ENCODE data around the gene PPP6R2. TPM values are rescaled to one million over a fixed set of nuclear protein-coding genes. Genes with fewer than 3 reads are reported as not detected.

Gene PPP6R2
- total RNA-seq, 2 donors from 2014 or later: 80.6 to 107 TPM

DNA sequence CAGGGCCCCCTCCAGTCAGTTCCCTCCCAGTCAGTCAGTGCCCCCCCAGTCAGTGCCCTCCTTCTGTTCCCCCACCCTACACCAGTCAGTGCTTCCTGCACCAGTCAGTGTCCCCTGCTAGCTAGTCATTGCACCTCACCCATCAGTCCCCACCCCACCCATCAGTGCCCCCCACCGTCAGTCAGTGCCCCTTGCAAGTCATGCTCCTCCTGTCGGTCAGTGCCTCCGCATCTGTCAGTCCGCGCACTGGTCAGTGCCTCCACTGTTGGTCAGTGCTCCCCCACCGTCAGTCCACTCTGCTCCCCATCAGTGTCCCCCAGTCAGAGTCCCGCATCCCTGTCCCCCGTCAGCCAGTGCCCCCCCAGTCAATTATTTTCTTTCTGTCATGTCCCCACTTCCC lies 3.3 kb downstream of the PPP6R2 start:
- no peaks in the 10 kb centered on the region for H3K36me3 ChIP-seq
- no peak overlapping the region for H3K27ac ChIP-seq
- DNase-seq (ENCODE audit: low spot score): no peak
- no peaks in the 10 kb centered on the region for H3K4me1 ChIP-seq (replicated peaks)
- no peaks in the 10 kb centered on the region for H3K27me3 ChIP-seq (replicated peaks; ENCODE audit: insufficient read depth)
- no peak for TF ChIP-seq POLR2AphosphoS5 (IDR thresholded peaks at IDR 0.05)
- TF ChIP-seq POLR2A (IDR thresholded peaks at IDR 0.05): no peak
- TF ChIP-seq, protein P1, sequence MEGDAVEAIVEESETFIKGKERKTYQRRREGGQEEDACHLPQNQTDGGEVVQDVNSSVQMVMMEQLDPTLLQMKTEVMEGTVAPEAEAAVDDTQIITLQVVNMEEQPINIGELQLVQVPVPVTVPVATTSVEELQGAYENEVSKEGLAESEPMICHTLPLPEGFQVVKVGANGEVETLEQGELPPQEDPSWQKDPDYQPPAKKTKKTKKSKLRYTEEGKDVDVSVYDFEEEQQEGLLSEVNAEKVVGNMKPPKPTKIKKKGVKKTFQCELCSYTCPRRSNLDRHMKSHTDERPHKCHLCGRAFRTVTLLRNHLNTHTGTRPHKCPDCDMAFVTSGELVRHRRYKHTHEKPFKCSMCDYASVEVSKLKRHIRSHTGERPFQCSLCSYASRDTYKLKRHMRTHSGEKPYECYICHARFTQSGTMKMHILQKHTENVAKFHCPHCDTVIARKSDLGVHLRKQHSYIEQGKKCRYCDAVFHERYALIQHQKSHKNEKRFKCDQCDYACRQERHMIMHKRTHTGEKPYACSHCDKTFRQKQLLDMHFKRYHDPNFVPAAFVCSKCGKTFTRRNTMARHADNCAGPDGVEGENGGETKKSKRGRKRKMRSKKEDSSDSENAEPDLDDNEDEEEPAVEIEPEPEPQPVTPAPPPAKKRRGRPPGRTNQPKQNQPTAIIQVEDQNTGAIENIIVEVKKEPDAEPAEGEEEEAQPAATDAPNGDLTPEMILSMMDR (IDR thresholded peaks at IDR 0.05): no peak
- no peaks in the 10 kb centered on the region for H3K9me3 ChIP-seq
- WGBS: 69% methylated on average over 8 of the region's 8 CpGs
- H3K4me3 ChIP-seq: no peak overlapping the region
- intact Hi-C loops (cut with DNase I): no loop called here

DNA sequence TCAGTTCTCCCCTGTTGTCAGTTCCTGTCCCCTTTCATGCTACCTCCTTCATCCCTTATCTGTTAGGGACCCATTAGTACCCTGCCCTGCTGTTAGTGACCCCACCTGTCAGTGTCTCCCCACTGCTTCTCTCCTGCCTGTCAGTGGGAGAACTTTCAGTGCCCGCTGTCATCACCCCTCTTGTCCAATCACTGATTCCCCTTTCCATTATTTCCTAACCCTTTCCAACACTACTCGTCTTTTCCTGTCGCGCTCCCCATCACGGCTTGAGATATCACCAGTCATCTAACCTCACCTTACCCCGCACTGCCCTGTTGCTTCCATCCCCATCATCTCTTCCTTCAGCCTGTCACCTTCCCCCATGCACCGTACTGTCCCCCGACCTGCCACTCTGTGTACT lies 4.0 kb downstream of the PPP6R2 start:
- WGBS: 72% methylated on average over 8 of the region's 8 CpGs
- Histone ChIP-seq H3K27me3 (replicated peaks; ENCODE audit: insufficient read depth) (no peaks in the 10 kb centered on the region), H3K27ac (no peak overlapping the region), H3K4me1 (replicated peaks) (no peaks in the 10 kb centered on the region), H3K4me3 (no peak overlapping the region), H3K9me3 (no peaks in the 10 kb centered on the region), H3K36me3 (no peaks in the 10 kb centered on the region)
- intact Hi-C loops (cut with DNase I): no loop called here
- DNase-seq (ENCODE audit: low spot score): no peak
- TF ChIP-seq POLR2A (IDR thresholded peaks at IDR 0.05): no peak
- TF ChIP-seq, protein P1 (IDR thresholded peaks at IDR 0.05): no peak
- no peak for TF ChIP-seq POLR2AphosphoS5 (IDR thresholded peaks at IDR 0.05)

DNA sequence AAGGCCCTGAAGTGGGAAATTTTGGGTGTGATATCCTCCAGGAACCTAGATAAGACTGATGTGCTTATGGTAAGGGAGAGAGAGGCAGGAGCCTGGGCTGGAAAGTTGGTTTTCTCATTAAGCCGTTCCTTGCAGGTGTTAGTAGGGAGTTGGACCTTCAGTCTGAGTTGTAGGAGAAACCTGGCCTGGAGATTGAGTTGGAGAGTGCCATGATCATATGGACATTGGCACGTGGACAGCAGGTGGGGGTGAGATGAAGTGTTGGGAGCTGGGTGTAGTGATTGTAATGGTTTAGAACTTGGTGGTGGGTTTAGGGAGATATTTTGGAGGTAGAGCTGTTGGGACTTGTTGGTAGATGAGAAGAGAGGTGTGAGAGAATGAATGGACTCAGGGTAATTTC lies 4.9 kb downstream of the PPP6R2 start:
- no peaks in the 10 kb centered on the region for H3K9me3 ChIP-seq
- no peaks in the 10 kb centered on the region for H3K36me3 ChIP-seq
- no peaks in the 10 kb centered on the region for H3K27me3 ChIP-seq (replicated peaks; ENCODE audit: insufficient read depth)
- no peaks in the 10 kb centered on the region for H3K4me1 ChIP-seq (replicated peaks)
- 52% methylated on average over 2 of the region's 2 CpGs for WGBS
- no peak for DNase-seq (ENCODE audit: low spot score)
- no peak for TF ChIP-seq POLR2A (IDR thresholded peaks at IDR 0.05)
- TF ChIP-seq, protein P1 (IDR thresholded peaks at IDR 0.05): no peak
- no peak for TF ChIP-seq POLR2AphosphoS5 (IDR thresholded peaks at IDR 0.05)
- no peak overlapping the region for H3K27ac ChIP-seq
- intact Hi-C loops (cut with DNase I): no loop called here
- no peak overlapping the region for H3K4me3 ChIP-seq

DNA sequence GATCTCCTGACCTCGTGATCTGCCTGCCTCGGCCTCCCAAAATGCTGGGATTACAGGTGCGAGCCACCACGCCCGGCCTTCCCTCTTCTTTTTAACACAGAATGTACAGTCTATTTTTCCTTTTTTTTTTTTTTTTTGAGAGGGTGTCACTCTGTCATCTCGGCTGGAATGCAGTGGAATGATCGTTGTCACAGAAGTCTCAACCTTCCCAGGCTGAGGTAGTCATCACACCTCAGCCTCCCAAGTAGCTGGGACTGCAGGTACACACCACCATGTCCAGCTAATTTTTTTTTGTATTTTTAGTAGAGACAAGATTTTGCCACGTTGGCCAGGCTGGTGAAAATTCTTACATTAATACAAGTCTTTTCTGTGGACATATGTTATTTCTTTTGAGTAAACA lies 13.1 kb downstream of the PPP6R2 start:
- WGBS: 94% methylated on average over 8 of the region's 8 CpGs
- DNase-seq (ENCODE audit: low spot score): no peak
- no peak overlapping the region for H3K4me3 ChIP-seq
- intact Hi-C loops (cut with DNase I): no loop called here
- TF ChIP-seq POLR2A (IDR thresholded peaks at IDR 0.05) (no peak), POLR2AphosphoS5 (IDR thresholded peaks at IDR 0.05) (no peak)
- TF ChIP-seq, protein P1 (IDR thresholded peaks at IDR 0.05): no peak
- no peaks in the 10 kb centered on the region for H3K9me3 ChIP-seq
- H3K4me1 ChIP-seq (replicated peaks): no peaks in the 10 kb centered on the region
- no peaks in the 10 kb centered on the region for H3K27me3 ChIP-seq (replicated peaks; ENCODE audit: insufficient read depth)
- no peaks in the 10 kb centered on the region for H3K36me3 ChIP-seq
- H3K27ac ChIP-seq: no peak overlapping the region

DNA sequence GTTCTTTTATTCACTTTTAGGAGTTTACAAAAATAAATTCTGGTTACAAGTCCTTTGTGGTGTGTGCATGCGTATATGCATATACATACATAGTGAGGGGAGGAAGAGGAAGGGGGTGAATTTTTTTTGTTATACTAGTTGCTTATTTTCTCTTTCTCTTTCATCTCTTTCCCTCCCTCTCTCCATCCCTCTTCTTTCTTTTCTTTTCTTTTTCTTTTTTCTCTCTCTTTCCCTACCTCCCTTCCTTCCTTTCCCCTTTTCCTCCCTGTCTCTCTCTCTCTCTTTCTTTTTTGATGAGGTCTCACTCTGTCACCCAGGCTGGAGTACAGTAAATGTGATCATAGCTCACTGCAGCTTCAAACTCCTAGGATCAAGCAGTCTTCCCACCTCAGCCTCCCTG lies 14.1 kb downstream of the PPP6R2 start:
- Histone ChIP-seq H3K36me3 (no peaks in the 10 kb centered on the region), H3K4me1 (replicated peaks) (no peaks in the 10 kb centered on the region), H3K9me3 (no peaks in the 10 kb centered on the region), H3K27me3 (replicated peaks; ENCODE audit: insufficient read depth) (no peaks in the 10 kb centered on the region), H3K27ac (no peak overlapping the region), H3K4me3 (no peak overlapping the region)
- 94% methylated on average over 1 of the region's 1 CpG for WGBS
- intact Hi-C loops (cut with DNase I): no loop called here
- no peak for DNase-seq (ENCODE audit: low spot score)
- no peak for TF ChIP-seq POLR2AphosphoS5 (IDR thresholded peaks at IDR 0.05)
- TF ChIP-seq POLR2A (IDR thresholded peaks at IDR 0.05): no peak
- TF ChIP-seq, protein P1 (IDR thresholded peaks at IDR 0.05): no peak
